Activated T-cell treated with anti-CD3 and anti-CD28 coated beads, Interleukin-2, amount 50 U/mL, for 1 hour (primary cell): ENCODE measurements around the gene BTBD9.

Source experiments
- DNase-seq: peaks from one replicate; pipeline ENCODE4 v3.0.0-alpha.2; 2020

Gene BTBD9

DNA sequence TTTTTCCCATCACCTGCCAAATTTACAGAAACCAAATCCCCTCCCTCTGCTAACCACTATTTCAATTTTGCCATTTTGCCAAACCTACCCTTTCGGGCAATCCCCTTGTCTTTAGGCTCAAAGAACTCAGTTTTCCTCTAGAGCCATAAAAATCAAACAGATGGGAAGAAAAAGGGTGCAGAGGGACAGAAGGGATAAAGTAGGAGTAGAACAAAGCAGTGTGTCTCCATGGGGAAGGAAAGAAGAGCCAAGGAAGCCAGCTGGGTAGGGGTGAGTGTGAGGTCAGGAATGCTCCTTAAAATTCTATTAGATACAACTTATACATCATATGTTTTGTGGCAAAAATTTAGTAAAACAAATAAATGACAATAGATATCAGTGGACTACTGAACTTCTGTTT is 316.5 kb downstream of the BTBD9 start:
- no peak for DNase-seq

DNA sequence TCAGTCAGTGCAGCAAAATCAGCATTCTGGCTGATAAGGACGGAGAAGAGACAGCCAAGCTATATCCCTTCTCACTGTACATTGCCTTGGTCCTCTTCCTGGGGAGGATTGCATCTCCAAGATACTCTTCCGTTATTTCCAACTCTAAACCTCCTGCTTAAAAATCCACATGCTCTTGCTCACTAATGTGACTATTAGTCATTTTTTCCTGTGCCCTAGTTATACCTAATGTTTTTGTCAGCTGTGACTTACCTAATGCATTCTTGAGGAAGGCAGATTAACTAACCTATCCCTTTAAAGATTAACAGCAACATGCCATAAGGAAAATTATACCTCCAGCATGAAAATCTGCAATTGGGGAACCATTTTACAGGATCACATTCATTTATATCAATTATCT is 317.6 kb downstream of the BTBD9 start:
- DNase-seq: no peak

DNA sequence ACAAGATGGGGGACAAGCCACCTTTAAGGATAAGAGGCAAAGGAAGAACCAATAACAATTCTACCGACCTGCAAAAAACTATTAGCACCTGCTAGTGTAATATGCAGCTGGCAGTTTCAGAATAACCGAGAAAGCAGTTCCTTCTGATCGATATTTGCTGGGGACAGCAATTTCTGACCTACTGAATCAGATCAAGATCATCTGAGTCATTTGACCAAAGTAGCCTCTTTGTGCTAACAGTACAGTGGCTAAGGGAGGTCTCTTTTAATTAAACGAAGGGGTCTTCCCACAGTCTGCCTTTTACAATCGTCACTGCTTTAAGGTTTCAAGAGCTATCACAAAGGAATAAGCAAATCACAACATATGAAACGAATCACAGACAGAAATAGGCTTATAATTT is 318.9 kb downstream of the BTBD9 start:
- DNase-seq: no peak

DNA sequence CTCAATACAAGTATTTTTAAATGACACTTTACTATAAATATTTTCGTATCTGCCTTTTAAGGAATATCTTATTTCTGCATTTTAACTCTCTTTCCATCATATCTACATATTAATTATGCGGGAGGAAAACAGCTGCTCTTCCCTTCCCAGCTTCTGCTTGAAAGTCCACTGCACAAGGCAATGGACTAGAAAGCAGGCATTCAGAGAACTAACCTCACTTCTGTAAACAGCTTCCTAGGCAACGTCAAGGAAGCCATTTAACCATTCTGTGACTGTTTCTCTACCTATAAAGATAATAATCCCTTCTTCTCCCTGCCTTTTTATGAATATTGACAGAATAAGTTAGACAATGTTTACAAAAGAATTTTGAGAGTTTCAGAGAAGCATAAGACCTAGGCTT is 319.4 kb downstream of the BTBD9 start:
- no peak for DNase-seq

DNA sequence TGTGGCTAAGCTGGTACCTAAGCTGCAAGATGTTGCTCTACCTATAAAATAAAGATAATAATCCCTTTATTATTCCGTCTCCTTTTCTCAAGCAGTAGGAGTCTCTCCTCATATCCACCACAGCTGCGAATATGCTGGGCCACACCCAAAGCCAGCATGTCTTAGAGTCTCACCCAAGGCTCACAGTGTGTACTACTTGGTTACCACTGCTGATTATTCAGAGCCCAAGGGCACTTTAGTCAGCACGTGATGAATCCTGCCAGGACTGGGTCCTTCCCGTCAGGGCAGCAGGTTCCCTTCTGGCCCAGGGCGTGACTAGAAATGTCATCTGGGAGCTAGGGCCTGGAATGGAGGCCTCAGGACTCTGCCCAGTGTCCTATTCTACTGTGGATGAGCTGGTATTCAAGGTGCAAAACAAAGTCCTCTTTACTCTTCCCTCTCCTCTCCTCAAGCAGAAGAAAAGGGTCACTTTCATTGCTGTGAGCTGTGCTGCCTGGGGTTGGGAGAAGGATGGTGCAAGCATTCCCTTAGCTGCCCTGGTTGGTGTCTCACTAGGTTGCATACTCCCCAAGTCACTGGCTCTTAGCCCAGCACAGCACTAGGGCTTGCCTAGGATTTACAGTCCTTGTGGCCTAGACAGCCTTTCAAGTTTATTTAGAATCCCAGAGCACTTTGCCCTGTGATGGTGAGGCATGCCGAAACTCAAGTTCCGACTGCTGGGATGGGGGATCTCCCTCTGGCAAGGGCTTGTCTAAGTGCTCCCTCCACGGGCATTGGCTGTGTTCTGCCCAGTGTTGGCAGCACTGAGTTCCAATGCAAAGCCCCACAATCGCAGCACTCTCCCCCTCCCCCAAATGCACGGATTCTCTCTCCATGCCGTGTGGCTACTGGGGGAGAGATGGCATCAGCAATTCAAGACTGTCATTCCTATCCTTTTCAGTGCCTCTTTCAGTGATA is 320.2 kb downstream of the BTBD9 start:
- DNase-seq: no peak

DNA sequence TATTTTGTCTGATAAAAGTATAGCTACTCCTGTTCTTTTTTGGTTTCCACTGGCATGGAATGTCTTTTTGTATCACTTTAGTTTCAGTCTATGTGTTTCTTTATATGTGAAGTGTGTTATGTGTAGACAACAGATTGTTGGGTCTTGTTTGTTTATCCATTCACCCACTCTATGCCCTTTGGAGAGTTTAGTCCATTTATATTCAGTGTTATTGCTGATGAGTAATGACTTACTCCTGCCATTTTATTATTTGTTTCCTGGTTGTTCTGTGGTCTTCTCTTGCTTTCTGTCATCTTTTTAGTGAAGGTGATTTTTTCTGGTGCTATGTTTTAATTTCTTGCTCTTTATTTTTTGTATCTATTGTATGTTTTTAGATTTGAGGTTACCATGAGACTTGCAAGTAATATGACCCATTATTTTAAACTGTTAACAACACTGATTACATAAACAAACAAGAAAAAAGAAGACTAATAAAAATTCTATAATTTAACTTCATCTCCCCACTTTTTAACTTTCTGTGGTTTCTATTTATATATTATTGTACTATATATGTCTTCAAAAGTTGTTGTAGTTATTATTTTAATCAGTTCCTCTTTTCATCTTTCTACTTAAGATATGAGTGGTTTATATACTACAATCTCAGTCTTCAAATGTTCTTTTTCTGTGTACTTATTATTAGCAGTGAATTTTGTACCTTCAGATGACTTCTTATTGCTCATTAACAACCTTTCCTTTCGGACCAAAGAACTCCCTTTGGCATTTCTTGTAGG is 323.4 kb downstream of the BTBD9 start:
- no peak for DNase-seq

DNA sequence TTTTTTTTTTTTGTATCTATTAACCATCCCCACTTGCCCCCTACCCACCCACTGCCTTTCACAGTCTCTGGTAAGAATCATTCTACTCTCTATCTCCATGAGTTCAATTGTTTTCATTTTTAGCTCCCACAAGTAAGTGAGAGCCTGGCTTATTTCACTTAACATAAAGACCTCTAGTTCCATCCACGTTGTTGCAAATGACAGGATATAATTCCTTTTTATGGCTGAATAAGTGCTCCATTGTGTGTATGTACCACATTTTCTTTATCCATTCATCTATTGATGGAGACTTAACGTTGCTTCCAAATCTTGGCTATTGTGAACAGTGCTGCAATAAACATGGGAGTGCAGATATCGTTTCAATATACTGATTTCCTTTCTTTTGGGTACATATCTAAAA is 328.5 kb downstream of the BTBD9 start:
- no peak for DNase-seq

DNA sequence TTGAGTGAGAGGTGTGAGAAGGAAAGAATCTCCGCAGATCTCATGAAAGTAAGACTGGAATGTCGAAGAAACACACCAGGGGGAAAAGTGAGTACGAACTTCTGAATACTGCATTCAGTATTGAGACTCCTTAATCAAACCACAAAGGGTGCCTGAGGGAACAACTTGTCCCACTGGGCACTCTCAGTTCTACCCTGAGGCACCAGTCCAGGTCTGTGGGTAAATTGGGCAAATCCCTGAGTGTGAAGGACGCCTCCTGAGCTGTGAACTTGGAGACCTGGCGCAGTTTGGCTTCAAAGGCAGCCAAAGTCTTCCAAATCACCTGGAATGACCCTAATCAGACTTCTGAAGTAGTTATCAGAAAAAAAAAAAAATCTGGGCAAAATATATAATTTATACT is 329.7 kb downstream of the BTBD9 start:
- no peak for DNase-seq

DNA sequence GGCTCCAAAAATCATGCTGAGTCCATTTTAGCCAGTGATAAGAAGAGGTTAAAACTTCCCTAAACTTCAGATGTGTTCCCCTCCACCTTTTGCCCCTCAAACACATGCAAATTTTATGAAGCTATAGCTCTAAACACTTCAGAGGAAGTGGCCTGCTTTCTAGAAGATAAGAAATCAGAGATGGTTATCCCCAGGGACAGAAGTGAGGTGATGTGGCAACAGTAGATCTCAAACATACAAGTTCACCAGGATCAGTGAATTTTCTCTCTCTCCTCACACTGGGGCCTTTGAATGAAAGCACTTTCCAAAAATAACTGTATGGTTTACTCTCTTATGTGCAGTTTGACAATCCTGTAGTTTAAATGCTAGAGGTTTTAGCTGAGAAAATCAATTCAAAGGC is 332.0 kb downstream of the BTBD9 start:
- DNase-seq: no peak

DNA sequence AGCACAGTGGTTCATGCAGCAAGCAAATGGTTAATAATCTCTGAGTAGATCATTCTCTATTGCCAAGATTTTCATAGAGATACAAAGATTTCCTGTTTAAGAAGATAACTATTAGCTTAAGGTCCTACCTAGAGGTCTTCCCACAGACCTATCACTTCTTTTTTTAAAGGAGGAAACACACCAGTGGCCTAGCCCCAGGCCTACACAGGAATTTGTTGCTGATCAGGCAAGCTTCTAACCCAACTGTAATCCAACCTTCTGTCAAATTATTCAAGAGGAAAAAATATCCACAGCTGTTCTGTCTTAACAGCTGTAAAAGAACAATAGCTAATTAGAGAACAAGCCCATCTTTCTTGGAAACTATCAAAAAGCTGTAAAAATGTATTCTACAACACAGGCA is 332.8 kb downstream of the BTBD9 start:
- no peak for DNase-seq

DNA sequence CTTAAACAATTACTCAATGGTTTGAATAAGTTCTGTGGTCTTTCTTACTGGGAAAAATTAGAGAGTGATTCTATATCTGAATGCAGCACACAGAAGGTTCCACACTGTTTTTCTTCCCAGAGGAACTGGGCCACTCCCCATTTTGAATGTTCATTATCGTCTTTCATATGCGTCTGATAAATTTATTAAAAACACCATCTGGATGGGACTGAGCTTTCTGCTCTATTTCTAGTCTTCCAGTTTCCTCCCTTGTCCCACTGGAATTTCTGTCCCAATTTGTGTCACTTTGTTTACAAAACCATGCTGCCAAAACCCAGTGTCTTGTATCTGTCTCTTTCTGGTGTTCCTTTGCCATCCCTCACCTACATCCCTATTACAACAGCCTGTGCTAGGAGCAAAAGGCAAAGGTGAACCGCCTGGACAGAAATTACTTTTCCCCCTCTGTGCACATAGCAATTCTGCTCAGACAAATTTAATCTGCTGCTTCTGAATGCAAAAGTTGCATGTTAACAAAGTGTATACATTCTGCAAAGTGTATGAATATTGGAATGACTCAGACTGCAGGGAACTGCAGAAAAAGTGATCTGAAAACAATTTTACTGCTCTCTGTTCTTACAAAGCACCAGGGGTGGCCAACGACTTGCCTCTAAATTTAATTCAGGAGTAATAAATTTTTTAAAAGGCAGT is 333.6 kb downstream of the BTBD9 start:
- no peak for DNase-seq

DNA sequence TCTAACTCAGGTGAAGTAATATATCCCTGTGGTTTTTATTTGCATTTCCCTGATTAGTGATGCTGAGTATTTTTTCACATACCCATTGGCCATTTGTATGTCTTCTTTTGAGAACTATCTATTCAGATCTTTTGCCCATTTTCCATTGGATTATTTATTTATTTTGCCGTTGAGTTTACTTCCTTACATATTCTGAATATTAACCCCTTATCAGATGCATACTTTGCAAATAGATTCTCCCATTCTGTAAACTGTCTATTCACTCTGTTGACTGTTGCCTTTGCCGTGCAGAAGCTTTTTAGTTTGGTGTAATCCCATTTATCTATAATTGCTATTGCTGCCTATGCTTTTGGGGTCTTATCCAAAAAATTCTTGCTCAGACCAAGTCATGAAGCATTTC is 336.9 kb downstream of the BTBD9 start:
- DNase-seq: no peak

DNA sequence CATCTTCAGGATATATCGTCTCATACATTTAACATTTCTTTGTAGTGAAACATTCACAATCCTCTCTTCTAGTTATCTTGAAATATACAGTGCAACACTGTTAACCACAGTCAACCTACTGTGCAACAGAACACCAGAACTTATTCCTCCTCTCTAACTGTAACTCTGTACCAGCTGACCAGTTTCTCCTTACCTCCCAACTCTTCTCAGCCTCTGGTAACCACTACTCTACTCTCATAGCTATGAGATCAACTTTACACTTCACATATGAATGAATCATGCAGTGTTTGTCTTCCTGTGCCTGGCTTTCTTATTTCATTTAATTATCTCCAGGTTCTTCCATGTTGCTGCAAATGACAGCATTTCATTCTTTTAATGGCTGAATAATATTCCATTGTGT is 337.6 kb downstream of the BTBD9 start:
- no peak for DNase-seq

DNA sequence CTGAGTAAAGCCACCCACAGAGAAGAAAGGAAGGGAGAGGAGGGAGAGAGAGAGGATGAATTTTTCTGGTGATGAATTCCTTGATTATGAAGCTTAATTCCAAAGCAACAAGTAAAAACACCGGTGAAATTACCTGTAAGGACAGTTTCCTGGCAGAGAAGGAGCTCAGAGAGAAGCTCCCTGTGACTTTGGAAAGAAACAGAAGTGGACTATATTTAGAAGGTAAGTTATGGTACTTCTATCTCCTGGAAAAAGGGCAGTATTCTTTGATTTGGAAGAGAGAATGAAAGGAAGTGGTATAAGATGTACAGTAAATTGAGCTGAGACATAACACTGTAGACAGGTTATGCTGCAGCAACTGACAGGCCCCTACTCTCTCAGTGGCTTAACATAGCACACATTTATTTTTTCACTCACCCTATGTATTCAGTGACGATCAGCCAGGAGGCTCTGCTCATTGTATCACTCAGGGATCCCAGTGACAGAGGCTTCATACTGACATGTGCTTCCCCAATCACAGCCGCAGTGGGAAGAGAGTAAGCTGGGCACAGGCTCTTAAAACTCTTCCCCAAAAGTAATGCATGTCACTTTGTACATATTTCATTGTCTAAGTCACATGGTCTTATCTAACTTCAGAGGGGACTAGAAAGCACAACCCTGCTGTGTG is 349.5 kb downstream of the BTBD9 start:
- no peak for DNase-seq

DNA sequence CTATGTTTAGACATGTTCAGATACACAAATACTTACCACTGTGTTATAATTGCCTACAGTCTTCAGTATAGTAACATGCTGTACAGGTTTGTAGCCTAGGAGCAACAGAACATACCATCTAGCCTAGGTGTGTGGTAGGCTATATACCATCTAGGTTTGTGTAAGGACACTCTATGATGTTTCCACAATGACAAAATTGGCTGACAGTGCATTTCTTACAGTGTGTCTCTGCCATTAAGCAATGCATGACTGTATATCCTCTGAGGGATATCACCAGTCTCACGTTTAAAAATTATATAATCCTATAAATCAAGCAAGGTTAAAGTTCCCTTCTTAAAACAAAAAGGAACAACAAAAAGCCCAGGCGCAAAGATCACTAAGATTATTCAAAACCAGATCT is 352.2 kb downstream of the BTBD9 start:
- DNase-seq: no peak

DNA sequence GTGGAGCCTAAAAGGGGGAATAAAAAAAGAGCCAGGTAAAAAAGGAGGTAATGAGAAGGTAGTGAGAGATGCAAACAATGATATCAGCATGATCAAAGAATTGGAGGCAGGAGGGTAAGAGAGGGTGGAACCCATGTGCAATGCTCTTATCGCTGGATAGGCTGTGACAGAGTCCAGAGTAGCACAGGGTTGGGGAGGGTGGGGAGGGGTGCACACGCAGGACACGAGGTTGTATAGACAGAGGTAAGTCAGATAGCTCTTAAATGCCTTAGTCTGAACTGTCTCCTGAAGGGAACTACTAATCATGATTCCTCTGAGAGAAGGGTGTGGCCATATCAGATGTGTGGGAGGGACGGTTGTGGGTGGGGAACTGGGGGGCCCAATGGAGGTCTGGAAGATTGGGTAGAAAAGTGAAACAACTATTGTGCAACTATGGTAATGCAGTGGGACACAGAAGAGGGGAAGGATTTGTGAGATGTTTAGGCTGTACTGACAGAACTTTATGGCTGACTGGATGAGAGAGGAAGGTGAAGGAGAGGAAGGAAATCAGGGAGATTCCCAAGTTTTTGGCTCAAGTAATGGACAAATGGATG is 354.8 kb downstream of the BTBD9 start:
- no peak for DNase-seq

DNA sequence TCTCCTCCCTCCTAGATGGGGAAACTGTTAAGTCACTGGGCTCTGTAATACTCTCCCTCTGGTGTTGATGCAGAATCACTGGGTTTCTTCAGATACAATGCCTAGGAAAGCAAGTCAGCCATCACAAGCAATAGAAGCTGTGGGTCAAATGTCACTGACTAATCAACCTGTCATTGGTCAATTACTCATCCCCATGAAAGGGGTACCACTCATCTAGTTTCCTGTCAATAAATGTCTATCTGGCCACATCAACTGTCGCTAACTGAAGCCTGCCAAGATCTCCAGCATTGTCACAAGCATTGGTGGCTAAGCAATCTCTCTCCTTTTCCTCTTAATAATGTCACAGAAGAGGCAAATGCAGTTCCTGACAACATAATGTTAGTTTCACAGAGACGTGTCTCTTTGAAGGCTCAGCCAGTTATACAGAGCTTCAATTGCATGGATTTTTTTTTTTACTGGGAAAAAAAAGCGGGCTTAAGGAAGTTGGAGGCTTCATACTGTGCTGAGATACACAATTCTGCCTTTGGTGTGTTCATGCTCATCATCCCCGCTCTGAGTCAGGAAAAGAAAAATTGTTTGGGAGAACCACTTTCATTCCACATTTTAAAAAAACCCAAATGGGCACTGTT is 355.9 kb downstream of the BTBD9 start:
- no peak for DNase-seq

DNA sequence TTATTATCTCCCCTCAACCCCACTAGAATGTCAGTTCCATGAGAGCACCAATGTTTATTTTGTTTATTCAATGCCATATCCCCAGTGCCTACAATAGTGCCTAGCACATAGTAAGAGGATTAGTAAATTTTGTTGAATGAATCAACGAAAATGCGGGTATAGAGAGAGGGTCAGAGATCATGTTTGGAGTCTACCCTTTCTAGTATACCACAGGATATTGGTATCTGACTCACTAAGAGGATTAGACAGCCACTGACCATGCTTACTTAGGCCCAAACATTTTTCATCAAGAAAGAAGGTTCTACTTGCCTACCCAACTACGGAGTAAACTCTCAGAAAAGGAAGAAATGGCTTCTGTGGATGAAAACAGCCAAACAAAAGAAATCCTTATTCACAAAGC is 356.8 kb downstream of the BTBD9 start:
- DNase-seq: no peak

DNA sequence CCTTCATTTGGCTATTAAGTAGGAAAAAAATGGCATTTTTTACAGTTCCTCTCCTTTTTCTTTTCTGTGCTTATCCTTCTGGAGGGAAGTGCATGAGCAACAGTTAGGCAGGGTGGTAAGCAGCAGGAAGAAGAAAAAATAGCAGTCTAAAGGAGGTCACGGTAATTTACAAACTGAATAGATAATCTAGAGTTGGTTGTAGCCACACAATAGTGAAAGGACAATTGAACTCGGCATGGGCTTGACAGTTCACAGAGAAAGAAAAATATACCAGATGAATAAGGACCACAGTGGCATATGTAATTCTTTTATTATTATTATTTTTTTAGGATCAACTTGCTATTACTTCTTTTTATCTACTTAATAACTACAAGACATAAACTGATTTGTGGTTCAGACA is 358.6 kb downstream of the BTBD9 start:
- no peak for DNase-seq

DNA sequence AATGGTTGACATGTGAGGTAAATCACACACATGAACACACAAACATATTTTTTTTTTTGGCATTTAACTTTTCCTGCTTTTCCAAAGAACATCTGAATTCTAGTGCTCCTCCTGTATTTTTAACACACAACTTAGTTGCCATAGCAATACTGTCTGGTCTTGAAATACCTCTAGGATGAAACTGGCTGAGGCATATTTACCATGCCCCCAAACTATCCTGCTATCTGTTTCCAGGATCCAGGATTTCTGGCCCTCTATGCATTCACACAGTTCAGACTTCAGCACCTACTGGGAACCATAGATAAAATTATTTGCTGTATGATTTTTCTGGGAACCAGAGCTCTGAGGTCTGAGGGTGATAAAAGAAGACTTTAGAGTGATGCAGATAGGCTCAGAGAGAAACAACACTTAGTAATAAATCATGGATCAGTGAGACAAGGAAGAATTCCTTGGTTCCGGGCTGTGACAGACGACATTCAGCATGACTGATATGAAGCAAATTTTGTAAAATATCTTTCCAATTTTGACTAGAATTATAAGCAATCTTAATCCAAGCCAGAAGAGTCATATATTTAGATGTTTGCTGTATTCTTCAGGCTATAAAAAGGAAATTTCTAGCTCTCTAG is 359.7 kb downstream of the BTBD9 start:
- DNase-seq: no peak

DNA sequence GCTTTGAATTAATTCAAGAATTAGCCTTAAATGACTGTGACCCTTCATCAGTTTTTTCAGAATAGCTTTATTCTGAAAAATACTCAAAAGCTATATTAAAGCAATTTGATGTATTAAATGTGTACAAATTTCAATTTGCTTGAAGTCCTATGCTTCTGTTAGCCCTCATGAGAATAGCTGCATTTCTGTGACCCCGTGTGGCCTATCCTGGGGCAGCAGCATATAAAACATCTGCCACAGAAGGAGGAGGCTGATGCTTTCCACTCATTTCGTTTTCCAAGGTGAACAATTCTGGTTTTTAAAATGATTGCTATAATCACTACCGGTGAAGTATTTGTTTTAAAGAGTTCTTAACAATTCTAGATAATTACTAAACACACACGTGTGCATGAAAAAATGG is 360.3 kb downstream of the BTBD9 start:
- DNase-seq: no peak

DNA sequence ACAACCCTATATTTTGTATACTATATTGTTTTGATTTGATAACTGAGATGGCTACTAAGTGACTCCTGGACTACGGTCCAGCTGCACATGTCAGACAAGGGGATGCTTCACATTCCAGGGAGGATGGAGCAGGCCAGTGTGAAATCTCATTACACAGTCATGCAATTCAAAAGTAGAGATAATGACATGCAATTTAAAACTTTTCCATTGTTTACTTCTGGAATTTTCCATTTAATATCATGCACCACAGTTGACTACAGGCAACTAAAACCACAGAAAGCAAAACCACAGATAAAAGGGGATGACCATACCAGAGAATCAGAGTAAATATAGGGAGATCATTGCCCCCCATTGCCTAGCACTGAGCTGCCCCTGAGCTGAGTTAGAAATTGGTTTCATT is 366.4 kb downstream of the BTBD9 start:
- no peak for DNase-seq
